HepG2 (cell line): ENCODE data around the gene RBBP8NL. TPM values are rescaled to one million over a fixed set of nuclear protein-coding genes. Genes with fewer than 3 reads are reported as not detected.
A peak's percentile ranks its signal among the peaks of the same experiment; 100 is the strongest.
"Not testable (repeated sequence)": the region's sequence is repeated elsewhere in the genome, so short reads cannot be mapped to it uniquely, and the experiment has no call there.

Experiments
- ATAC-seq: fragments of 200-7000 bp; cut with Tn5 transposase; 3 replicates; pipeline ENCODE4 v1.9.1; 2020; ENCODE audit warnings: mild to moderate bottlenecking, moderate library complexity
- BruUV-seq: library from RNA; stranded (reverse); fragments of 400-500 nt; replicated peaks from 2 replicates; lab custom pipeline; 2021; lab: Mats Ljungman, UMichigan
- CTCF ChIA-PET: fragments of 300-600 bp; formaldehyde crosslinking; extraction: SDS; loops from one replicate; lab custom pipeline; 2021; ENCODE audit warnings: low total read pairs, inconsistent platforms, low intra/inter-chr PET ratio; lab: Yijun Ruan, JAX
- POLR2A ChIA-PET: fragments of 350-600 bp; sonication (Branson Sonifier 250); formaldehyde crosslinking; loops from one replicate; lab custom pipeline; 2020; ENCODE audit warnings: antibody characterized with exemption, inconsistent platforms; lab: Yijun Ruan, JAX
- DNase-seq: peaks from one replicate; pipeline ENCODE4 v3.0.0-alpha.2; 2015; ENCODE audit warnings: low spot score
- FAIRE-seq: peaks from 3 replicates; lab custom pipeline; 2011; peaks lifted over from hg19 to GRCh38; lab: Jason Lieb, UNC
- H2AFZ ChIP-seq: one replicate; pipeline ENCODE4 v1.6.1; 2011; ENCODE audit warnings: low read length, inconsistent platforms
- H3K27ac ChIP-seq: fragments of 300-600 bp; 3 replicates; pipeline ENCODE4 v1.8.0; 2011; ENCODE audit warnings: mixed run types, mild to moderate bottlenecking, mixed read lengths, low read length, inconsistent platforms; ENCODE audit not compliant: insufficient read depth; ENCODE audit errors: extremely low read length
- H3K27me3 ChIP-seq, 2 experiments: fragments of 200-600 bp in 1 of 2; 2 replicates in 1 of 2; 3 replicates in 1 of 2; pipeline versions ENCODE4 v1.6.0 to v1.8.0; 2011; ENCODE audit warnings: low read length in 2 of 2, mild to moderate bottlenecking in 2 of 2, moderate library complexity in 2 of 2, inconsistent platforms in 1 of 2; ENCODE audit not compliant: insufficient read depth in 2 of 2, control insufficient read depth in 1 of 2
- H3K36me3 ChIP-seq, 2 experiments: fragments of 200-600 bp in 1 of 2; replicated peaks in 1 of 2; 2 replicates in 1 of 2; 3 replicates in 1 of 2; pipeline versions ENCODE4 v1.5.1 to v1.8.0; 2011; ENCODE audit warnings: low read length in 2 of 2, inconsistent platforms in 1 of 2; ENCODE audit not compliant: insufficient read depth in 2 of 2, control insufficient read depth in 1 of 2
- H3K4me1 ChIP-seq: 2 replicates; pipeline ENCODE4 v1.5.1; 2012; ENCODE audit warnings: low read length, inconsistent platforms; ENCODE audit not compliant: insufficient read depth
- H3K4me2 ChIP-seq: 2 replicates; pipeline ENCODE4 v1.6.0; 2011; ENCODE audit warnings: low read depth, low read length, inconsistent platforms
- H3K4me3 ChIP-seq, 3 experiments: fragments of 200-600 bp in 1 of 3; sonication (generic), shearing (Covaris generic) in 1 of 3; replicated peaks in 1 of 3; 2 replicates each; pipeline ENCODE4 v1.5.1; 2011 to 2016; ENCODE audit warnings: low read length in 3 of 3, inconsistent platforms in 2 of 3, low read depth in 2 of 3, mild to moderate bottlenecking in 2 of 3, control low read depth in 1 of 3, mixed read lengths in 1 of 3; ENCODE audit not compliant: insufficient read depth in 1 of 3
- H3K79me2 ChIP-seq: one replicate; pipeline ENCODE4 v1.6.1; 2011; ENCODE audit warnings: low read length, inconsistent platforms; ENCODE audit not compliant: insufficient read depth
- H3K9ac ChIP-seq: 2 replicates; pipeline ENCODE4 v1.6.0; 2011; ENCODE audit warnings: mild to moderate bottlenecking, low read depth, low read length, inconsistent platforms; ENCODE audit not compliant: insufficient read depth
- H3K9me3 ChIP-seq: 2 replicates; pipeline ENCODE4 v1.5.1; 2012; ENCODE audit warnings: mild to moderate bottlenecking, low read length
- H4K20me1 ChIP-seq: 2 replicates; pipeline ENCODE4 v1.6.0; 2011; ENCODE audit warnings: inconsistent platforms, mild to moderate bottlenecking, low read length, moderate library complexity; ENCODE audit not compliant: insufficient read depth
- AGO1 ChIP-seq: fragments of 200-400 bp; formaldehyde crosslinking; IDR thresholded peaks from 2 replicates; pipeline ENCODE4 v1.6.1; 2017; ENCODE audit warnings: mild to moderate bottlenecking, low read depth, low read length, moderate library complexity; ENCODE audit not compliant: poor library complexity, severe bottlenecking
- AGO2 ChIP-seq: fragments of 200-400 bp; formaldehyde crosslinking; optimal IDR thresholded peaks from 2 replicates; pipeline ENCODE3; 2017; ENCODE audit warnings: mild to moderate bottlenecking, low read depth, low read length, moderate library complexity
- CBFB ChIP-seq: sonication (generic); formaldehyde crosslinking; IDR thresholded peaks from 2 replicates; pipeline ENCODE4 v1.4.0; 2020; ENCODE audit warnings: missing genetic modification reagents
- CBX2 ChIP-seq, 2 experiments: fragments of 200-600 bp in 1 of 2; sonication (generic); formaldehyde crosslinking in 1 of 2; IDR thresholded peaks; 2 replicates each; pipeline versions ENCODE4 v1.7.0 to v1.8.1; 2018 to 2022; ENCODE audit warnings: low read depth in 2 of 2, low read length in 1 of 2, mild to moderate bottlenecking in 1 of 2, missing genetic modification reagents in 1 of 2
- GABPB1 ChIP-seq: IDR thresholded peaks from 2 replicates; pipeline ENCODE4 v1.6.1; 2016; ENCODE audit warnings: mild to moderate bottlenecking, missing genetic modification reagents, moderate library complexity, missing compliant biosample characterization
- HNRNPLL ChIP-seq: fragments of 200-400 bp; formaldehyde crosslinking; IDR thresholded peaks from 2 replicates; pipeline ENCODE4 v1.6.1; 2017; ENCODE audit warnings: mild to moderate bottlenecking, low read depth, low read length; ENCODE audit not compliant: poor library complexity, severe bottlenecking
- MIXL1 ChIP-seq: IDR thresholded peaks from 2 replicates; pipeline ENCODE4 v1.6.1; 2016
- RAD21 ChIP-seq: fragments of 450-650 bp; formaldehyde crosslinking; IDR thresholded peaks from 2 replicates; pipeline ENCODE4 v1.5.0; 2020; ENCODE audit warnings: mild to moderate bottlenecking
- SAFB2 ChIP-seq: sonication (generic); formaldehyde crosslinking; IDR thresholded peaks from 2 replicates; pipeline ENCODE4 v1.5.1; 2020; ENCODE audit warnings: missing genetic modification reagents, low read depth, mild to moderate bottlenecking, borderline replicate concordance
- TRIM24 ChIP-seq: sonication (generic); formaldehyde crosslinking; IDR thresholded peaks from 2 replicates; pipeline ENCODE4 v1.8.0; 2022; ENCODE audit warnings: mild to moderate bottlenecking, missing genetic modification reagents
- ZFY ChIP-seq: sonication (generic); formaldehyde crosslinking; IDR thresholded peaks from 2 replicates; pipeline ENCODE4 v1.4.0; 2020; ENCODE audit warnings: missing genetic modification reagents
- ZNF333 ChIP-seq: sonication (generic); formaldehyde crosslinking; IDR thresholded peaks from 2 replicates; pipeline ENCODE4 v1.4.0; 2020; ENCODE audit warnings: mild to moderate bottlenecking, missing genetic modification reagents, borderline replicate concordance
- ZNF850 ChIP-seq: sonication (generic); formaldehyde crosslinking; conservative IDR thresholded peaks from 2 replicates; pipeline ENCODE4 v1.9.0; 2021; ENCODE audit warnings: mild to moderate bottlenecking, missing genetic modification reagents
- WGBS: methylation state at CpG from one replicate; pipeline ENCODE4 v1.1.6; 2017; ENCODE audit warnings: low lambda C conversion rate; 5-methylcytosine and 5-hydroxymethylcytosine counted together
- in situ Hi-C: cut with HindIII; loops from 2 replicates; pipeline ENCODE4 v1.10.0; 2017; ENCODE audit warnings: low pct_unique_long_range_greater_than_20kb; ENCODE audit not compliant: extremely low pct_ligation_motif_present
- intact Hi-C: fragments of 100-400 bp; cut with micrococcal nuclease; formaldehyde crosslinking; loops from one replicate; pipeline ENCODE4 v1.10.0; 2022; ENCODE audit not compliant: unreplicated experiment
- polyA plus RNA-seq, 8 experiments: library from polyadenylated mRNA; depleted of rRNA in 3 of 8; stranded (reverse) in 7 of 8; unstranded in 1 of 8; fragments of >200 nt; fragmentation: Illumina TruSeq in 4 of 8; extraction: Trizol in 4 of 8; gene quantifications; 2 replicates each; pipeline versions ENCODE4 v1.2.1 to v1.2.3, GENCODE V29; 2011 to 2016; ENCODE audit warnings: low read depth in 4 of 8, missing spikeins in 1 of 8, mixed read lengths in 1 of 8; ENCODE audit not compliant: insufficient read depth in 1 of 8
- total RNA-seq, 5 experiments: library from RNA; depleted of rRNA; stranded (reverse); fragments of >200 nt; fragmentation: Illumina TruSeq; extraction: Trizol; gene quantifications; 2 replicates each; pipeline ENCODE4 v1.2.3, GENCODE V29; 2016; ENCODE audit warnings: low read depth in 1 of 5
- TF ChIP-seq, protein P1 (sequence below): sonication (generic); formaldehyde crosslinking; IDR thresholded peaks from 2 replicates; pipeline ENCODE4 v1.4.0; 2020; ENCODE audit warnings: mild to moderate bottlenecking, missing genetic modification reagents, borderline replicate concordance
- TF ChIP-seq, protein P2 (sequence below): sonication (generic); formaldehyde crosslinking; IDR thresholded peaks from 2 replicates; pipeline ENCODE4 v1.4.0; 2020; ENCODE audit warnings: missing genetic modification reagents
- TF ChIP-seq, protein P3 (sequence below): sonication (generic); formaldehyde crosslinking; IDR thresholded peaks from 2 replicates; pipeline ENCODE4 v1.4.0; 2020; ENCODE audit warnings: missing genetic modification reagents

Gene RBBP8NL
- total and polyA plus RNA-seq, 2 of the 13 experiments (the other 11 are each of a cell fraction or from before 2014, with no cell fraction given): 0.69 to 0.86 TPM

DNA sequence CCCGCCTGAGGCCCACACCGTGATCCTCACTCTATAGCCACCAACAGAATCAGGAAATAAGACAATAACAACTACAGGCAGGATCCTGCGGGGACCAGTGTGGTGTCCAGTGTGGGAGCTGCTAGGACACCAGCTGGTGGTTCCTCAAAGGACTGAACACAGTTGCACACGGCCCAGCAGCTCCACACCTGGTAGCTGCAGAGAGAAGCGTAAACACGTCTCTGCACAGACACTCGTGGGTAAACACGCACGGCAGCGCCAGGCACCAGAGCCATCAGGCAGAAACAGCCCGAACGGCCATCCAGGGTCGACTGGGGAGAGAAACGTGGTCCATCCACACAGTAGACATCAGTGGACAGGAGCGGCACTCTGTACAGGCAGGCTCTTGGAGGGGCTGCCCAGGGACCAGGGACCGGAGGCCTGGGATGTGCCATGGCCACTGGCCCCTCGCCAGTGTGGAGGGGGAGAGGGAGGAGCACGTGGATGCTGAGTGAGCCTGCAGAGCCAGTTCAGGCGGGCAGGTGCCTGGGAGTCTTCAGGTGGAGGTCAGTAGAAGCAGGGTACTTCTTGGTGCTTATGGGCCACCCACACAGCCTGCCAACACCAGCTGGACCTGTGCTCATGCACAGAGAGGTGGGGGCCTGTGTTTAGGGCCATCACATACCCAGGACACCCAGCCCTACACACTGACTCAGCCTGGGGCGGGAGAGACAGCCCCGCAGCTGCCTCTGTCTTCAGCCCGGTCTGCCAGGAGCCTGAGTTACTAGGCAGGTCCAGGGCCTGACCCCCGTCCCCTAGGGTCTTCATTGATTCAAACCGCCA is 52.8 kb downstream of the RBBP8NL start (continued):
- TF ChIP-seq, protein P1, sequence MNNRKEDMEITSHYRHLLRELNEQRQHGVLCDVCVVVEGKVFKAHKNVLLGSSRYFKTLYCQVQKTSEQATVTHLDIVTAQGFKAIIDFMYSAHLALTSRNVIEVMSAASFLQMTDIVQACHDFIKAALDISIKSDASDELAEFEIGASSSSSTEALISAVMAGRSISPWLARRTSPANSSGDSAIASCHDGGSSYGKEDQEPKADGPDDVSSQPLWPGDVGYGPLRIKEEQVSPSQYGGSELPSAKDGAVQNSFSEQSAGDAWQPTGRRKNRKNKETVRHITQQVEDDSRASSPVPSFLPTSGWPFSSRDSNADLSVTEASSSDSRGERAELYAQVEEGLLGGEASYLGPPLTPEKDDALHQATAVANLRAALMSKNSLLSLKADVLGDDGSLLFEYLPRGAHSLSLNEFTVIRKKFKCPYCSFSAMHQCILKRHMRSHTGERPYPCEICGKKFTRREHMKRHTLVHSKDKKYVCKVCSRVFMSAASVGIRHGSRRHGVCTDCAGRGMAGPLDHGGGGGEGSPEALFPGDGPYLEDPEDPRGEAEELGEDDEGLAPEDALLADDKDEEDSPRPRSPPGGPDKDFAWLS (CRISPR knock-in tag): no peak
- TF ChIP-seq, protein P2, sequence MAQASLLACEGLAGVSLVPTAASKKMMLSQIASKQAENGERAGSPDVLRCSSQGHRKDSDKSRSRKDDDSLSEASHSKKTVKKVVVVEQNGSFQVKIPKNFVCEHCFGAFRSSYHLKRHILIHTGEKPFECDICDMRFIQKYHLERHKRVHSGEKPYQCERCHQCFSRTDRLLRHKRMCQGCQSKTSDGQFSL (CRISPR knock-in tag): no peak
- TF ChIP-seq CBFB (peak; percentile 15; the same call in 1 of the 2 replicates), MIXL1 (CRISPR knock-in tag) (no peak), CBX2 (IDR thresholded peaks at IDR 0.05; ENCODE audit: low read depth, low read length) (no peak), CBX2 (CRISPR knock-in tag; IDR thresholded peaks at IDR 0.05; ENCODE audit: low read depth) (no peak)
- TF ChIP-seq, all 625 proteins: peak for 74

DNA sequence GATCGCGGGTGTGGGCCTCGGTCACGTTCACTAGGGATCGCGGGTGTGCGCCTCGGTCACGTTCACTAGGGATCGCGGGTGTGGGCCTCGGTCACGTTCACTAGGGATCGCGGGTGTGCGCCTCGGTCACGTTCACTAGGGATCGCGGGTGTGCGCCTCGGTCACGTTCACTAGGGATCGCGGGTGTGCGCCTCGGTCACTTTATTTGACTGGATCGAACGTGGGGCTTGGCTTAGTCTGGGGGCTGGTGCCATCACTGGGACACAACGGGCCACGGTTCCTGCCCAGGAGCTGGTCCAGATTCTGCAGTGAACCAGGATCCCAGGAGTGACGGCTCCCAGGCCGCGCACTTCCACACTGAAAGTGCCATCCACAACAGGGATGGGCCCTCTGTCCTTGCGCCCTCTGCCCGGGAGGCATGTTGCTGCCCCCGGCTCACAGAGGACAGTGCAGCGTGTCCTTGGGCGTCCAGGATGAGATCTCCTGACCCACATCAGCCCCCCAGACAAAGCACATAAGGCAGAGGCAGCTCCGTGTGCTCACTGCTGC is 53.6 kb downstream of the RBBP8NL start:
- H2AFZ ChIP-seq, H4K20me1 ChIP-seq, ATAC-seq, H3K9ac ChIP-seq, H3K36me3 ChIP-seq, BruUV-seq, in situ Hi-C loops, H3K4me3 ChIP-seq, FAIRE-seq, H3K4me2 ChIP-seq, DNase-seq, H3K9me3 ChIP-seq, H3K79me2 ChIP-seq, H3K27me3 ChIP-seq, H3K27ac ChIP-seq: not testable (repeated sequence)
- intact Hi-C loops: loop anchor here (10.0 kb wide), 1 partner anchor 421 kb away; the partner anchor contains the start of gene MRGBP
- H3K4me1 ChIP-seq: peaks cover 85% of the 10 kb centered on the region
- WGBS: 88% methylated on average over 27 of the region's 40 CpGs
- POLR2A ChIA-PET: interaction anchor here (3.9 to 4.3 kb wide), 2 partner anchors 13 to 69 kb away, joined by 41 to 88 read pairs; partner anchors contain the start of genes ADRM1 and RPS21
- 0 out of 2 replicates have a peak, but pooled peaks have one; percentile 21 for TF ChIP-seq GABPB1 (CRISPR knock-in tag)
- TF ChIP-seq ZFY (CRISPR knock-in tag): peak; percentile 0; the same call in 1 of the 2 replicates
- TF ChIP-seq, protein P3, sequence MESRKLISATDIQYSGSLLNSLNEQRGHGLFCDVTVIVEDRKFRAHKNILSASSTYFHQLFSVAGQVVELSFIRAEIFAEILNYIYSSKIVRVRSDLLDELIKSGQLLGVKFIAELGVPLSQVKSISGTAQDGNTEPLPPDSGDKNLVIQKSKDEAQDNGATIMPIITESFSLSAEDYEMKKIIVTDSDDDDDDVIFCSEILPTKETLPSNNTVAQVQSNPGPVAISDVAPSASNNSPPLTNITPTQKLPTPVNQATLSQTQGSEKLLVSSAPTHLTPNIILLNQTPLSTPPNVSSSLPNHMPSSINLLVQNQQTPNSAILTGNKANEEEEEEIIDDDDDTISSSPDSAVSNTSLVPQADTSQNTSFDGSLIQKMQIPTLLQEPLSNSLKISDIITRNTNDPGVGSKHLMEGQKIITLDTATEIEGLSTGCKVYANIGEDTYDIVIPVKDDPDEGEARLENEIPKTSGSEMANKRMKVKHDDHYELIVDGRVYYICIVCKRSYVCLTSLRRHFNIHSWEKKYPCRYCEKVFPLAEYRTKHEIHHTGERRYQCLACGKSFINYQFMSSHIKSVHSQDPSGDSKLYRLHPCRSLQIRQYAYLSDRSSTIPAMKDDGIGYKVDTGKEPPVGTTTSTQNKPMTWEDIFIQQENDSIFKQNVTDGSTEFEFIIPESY (CRISPR knock-in tag): 0 out of 2 replicates have a peak, but pooled peaks have one; percentile 5
- 0 out of 2 replicates have a peak, but pooled peaks have one; percentile 0 for TF ChIP-seq TRIM24 (CRISPR knock-in tag)
- 0 out of 2 replicates have a peak, but pooled peaks have one; percentile 52 for TF ChIP-seq ZNF850
- peak; percentile 84 for TF ChIP-seq AGO1
- TF ChIP-seq AGO2: peak; percentile 79
- 0 out of 2 replicates have a peak, but pooled peaks have one; percentile 3 for TF ChIP-seq ZNF333
- TF ChIP-seq HNRNPLL: peak; percentile 28
- 0 out of 2 replicates have a peak, but pooled peaks have one; percentile 66 for TF ChIP-seq SAFB2 (CRISPR knock-in tag)
- 0 out of 2 replicates have a peak, but pooled peaks have one; percentile 2 for TF ChIP-seq RAD21 (CRISPR knock-in tag)
- CTCF ChIA-PET: interaction anchor here (4.8 kb wide), 1 partner anchor 71 kb away, joined by 73 read pairs; the partner anchor contains the start of gene ADRM1
